ENCODE measurements around the gene C19orf73.
A peak's percentile ranks its signal among the peaks of the same experiment; 100 is the strongest.
"Not testable (repeated sequence)": the region's sequence is repeated elsewhere in the genome, so short reads cannot be mapped to it uniquely, and the experiment has no call there.

The C19orf73 gene

DNA sequence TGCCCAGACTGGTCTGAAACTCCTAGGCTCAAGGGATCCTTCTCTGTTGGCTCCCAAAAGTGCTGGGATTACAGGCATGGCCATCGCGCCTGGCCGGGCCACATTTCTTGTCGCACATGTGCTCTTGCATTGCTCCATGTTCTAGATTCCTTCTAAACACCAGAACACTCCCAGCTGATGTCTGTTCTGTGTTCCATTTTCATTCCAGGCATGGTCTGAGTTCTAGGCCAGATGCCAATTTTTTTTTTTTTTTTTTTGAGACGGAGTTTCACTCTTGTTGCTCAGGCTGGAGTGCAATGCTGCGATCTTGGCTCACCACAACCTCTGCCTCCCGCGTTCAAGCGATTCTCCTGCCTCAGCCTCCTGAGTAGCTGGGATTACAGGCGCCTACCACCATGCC, 2.9 kb upstream of the C19orf73 start:
- not testable (repeated sequence) for DNase-seq (ENCODE audit: low spot score)

DNA sequence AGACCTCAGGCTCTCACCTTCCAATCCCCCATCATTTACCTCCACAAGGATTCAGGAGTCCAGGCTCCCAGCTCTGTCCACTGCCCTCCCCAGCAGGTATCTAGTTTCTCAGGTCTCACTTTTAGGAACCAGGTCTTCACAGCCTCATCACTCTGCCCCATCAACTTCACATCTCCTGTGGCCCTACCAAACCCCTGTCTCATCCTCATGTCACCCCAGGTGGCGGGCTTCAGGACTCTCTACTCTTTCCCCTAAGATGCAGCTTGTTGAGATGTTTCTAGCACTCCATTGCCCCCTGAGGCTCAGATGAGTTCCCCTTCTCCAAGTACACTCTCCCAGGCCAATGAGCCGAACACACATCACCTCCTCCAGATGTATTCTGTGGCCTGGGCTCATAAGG, 1.9 kb upstream of the C19orf73 start:
- DNase-seq (ENCODE audit: low spot score) = peak; percentile 49

DNA sequence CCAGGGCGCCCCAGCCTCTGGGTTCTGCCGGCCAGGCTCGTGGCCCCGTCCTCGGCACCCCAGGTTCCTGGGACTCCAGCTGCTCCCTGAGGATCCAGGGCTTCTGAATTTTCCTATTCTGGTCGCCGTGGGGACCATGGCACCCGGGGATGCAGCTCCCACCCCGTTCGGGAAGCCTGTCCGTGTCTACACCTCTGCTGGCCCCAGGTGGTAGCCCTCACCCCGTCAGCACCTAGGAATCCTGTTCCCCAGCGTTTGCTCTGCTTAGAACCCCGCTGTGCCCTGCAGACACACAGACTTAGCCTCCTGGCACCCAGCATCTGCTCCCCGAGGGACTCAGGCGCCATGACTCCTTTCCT, 1.4 kb upstream of the C19orf73 start:
- DNase-seq (ENCODE audit: low spot score) = no peak

DNA sequence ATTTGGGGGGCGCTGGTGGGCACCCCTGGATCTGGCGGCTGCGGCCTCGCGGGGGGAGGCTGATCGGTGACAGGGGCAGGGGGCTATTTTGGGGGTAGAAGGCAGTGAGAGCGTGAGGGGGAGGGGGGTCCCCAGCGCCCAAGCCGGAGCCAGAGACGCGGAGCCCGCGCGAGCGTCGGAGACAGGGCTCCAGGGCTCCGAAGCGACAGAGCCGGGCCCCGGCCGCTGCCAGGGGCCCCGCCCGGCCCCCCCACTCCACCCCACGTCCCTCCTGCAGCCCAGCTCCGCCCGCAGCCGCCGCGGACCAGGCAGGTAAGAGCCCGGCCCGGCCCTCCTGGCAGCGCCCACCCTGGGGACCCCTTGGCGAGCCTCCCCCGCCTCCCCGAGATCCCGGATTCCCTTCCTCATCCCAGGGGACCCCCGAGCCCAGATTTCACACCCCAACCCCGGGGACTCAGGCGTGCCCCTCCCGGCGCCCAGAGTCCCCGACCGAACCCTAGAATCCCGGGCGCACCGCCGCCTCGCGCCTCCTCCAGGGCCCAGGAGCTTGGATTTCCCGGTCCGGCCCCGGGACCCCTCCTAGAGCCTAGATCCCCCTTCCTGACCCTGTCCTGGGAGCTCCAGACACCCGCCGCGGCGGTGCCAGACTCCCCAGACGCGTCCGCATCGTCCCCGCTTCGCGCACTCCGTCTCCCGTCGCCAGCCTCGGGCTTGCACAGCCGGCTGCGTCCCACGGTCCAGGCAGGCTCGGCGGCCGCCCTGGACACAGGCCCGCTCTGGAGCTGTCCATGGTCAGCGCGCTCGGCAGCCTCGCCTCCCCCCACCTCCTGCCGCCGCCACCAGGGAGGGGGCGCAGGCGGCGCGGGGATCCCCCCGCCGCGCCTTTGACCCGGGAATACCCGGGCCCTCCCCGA, 725 bp upstream of the C19orf73 start, which contains the start of gene PPFIA3:
Gene PPFIA3, plus strand, starts transcription at position 134 of the 914 bp plus-strand sequence. CDS start 8,330 bp downstream, outside the sequence.
- peak; percentile 41 for DNase-seq (ENCODE audit: low spot score)

DNA sequence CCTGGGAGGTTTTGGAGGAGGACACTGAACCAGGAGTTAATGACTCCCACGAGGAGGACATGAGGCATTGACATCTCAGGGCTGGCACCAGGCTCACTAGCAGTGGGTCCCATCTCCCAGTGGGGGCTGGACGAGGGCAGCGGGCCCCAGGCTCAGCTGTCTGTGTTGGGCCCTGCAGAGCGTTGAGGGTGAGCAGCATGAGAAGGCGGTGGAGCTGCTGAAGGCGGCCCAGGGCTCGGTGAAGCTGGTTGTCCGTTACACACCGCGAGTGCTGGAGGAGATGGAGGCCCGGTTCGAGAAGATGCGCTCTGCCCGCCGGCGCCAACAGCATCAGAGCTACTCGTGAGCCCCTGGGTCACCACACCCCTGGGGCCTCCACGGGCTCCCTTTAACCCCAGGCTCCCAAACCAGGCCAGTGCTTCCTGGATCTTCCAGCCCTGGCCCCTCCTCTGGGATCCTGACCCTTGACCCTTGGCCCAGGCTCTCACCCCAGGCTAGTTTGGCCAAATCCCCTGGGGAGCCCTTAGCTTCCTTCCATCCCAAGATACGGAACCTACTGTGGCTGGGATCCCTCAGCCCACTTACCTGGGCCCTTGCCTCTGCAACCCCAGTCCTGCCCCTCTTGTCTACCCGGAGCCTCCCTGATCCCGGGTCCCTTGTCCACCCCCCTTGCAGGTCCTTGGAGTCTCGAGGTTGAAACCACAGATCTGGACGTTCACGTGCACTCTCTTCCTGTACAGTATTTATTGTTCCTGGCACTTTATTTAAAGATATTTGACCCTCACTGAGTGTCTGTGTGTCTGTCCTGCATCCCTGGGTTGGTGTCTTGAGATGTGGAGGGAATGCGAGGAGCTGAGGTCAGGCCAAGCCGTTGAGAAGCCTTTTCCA, 1.0 kb downstream of the C19orf73 start:
- DNase-seq (ENCODE audit: low spot score) = no peak

DNA sequence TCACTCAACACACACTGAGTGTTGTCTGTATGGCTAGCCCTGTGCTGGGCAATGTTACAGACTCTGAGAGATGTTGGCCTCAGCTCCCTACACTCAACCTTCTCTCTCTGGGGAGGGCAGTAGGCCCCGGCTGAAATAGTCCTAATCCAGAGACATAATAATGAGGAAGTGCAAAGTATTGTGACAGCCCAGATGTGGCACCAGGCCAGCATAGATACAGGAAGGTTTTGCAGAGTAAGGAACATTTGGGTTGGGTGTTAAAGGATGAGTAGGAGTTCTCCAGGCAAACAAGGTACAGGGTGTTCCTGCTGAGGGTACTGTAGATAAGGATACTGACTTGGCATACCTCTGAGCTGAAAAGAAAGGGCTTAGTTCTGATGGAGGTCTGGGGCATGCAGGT, 2.4 kb downstream of the C19orf73 start:
- peak; percentile 50 for DNase-seq (ENCODE audit: low spot score)

DNA sequence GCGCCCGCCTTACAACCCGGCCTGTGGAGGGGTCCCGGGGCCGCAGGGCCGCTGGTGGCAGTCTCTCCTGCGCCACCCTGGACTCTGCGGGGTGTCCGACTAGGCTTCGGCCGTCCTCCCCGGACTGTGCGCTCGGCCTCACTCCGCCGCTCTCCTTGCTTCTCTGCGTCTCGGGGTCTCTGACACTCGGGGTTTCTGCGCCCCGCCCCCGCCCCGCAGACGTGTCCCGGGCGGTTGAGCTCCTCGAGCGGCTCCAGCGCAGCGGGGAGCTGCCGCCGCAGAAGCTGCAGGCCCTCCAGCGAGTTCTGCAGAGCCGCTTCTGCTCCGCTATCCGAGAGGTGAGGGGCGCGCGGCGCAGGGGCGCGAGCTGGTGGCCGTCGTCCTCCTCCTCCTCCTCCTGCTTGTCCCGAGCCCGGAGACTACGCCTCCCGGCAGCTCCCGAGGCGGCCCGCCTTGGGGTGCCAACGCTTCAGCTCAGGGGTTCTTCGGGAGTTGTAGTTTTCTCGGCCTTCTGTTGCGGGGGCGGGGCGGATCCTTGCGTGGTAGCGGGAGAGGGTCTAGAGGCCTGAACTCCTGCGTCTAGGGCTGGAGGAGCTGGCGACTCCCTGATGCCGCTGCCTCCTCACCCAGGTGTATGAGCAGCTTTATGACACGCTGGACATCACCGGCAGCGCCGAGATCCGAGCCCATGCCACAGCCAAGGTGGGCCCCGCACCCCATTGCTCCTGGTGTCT, 4.1 kb downstream of the C19orf73 start:
- DNase-seq (ENCODE audit: low spot score) = no peak

DNA sequence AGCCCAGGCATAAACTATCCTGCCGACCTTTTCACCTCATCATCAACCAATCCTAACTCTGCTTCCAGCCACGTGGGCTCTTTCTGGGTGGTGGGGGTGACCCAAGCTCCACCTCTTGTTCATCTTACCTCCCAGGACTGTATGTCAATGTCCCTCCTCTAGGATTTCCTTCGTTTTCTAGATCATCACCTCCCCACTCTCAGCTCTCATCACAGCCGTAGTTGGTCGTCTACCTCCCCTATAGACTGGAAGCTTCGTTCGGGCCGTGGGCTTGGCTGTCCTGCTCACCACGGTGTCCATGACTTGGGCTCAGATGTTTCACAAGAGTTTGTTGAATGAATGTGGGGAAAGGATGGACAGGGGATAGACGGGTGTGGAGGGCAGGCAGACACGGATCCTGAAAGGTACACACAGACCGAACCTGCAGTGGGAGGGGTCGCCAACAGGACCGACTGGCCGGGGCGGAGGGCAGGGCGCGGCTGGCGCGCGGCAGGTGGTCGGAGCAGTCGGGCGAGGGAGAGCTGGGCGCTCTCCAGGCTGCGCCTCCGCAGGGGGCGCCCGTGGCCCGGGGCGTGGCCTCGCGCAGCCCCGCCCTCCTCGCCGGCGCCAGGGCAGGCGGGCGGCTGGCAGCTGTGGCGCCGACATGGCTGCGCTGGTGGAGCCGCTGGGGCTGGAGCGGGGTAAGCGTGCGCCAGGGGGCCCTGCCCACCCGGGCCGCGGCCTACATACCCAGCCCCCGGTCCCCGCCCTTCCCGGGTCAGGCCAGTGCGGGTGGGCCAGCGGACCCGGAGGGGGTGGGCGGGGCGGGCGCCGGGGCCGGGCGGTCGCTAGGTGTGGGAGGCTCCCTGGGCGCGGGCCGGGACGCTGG, 4.9 kb downstream of the C19orf73 start, which contains the start of gene LIN7B:
Gene LIN7B, plus strand, starts transcription at position 609 of the 868 bp plus-strand sequence. Its CDS starts 35 bp downstream, at position 644.
- peak; percentile 85 for DNase-seq (ENCODE audit: low spot score)

DNA sequence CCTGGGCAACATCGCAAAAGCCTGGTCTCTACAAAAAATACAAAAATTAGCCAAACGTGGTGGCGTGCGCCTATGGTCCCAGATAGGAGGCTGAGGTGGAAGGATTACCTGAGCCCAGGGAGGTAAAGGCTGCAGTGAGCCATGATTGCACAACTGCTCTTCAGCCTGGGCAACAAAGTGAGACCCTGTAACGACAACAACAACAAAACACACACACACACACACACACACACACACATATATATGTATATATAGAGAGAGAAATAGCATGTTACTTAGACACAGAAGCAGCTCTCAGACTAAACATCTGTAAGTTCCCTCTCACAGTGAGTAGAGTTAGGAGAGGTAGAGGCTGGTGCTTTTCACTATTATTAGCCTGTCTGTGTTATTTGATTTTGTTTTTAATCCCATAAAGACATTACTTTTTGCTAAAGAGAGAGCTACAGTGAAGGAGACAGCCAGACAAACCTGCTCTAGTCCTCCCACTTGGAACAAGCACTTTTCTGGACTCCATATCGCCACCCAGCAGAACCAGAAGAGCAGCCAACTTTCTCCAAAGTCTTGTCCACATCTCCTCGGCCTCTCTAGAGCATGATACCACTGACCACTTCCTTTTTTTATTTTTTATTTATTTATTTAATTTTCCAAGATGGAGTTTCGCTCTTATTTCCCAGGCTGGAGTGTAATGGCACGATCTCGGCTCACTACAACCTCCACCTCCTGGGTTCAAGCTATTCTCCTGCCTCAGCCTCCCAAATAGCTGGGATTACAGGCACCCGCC, 7.5 kb downstream of the C19orf73 start:
- no peak for DNase-seq (ENCODE audit: low spot score)

DNA sequence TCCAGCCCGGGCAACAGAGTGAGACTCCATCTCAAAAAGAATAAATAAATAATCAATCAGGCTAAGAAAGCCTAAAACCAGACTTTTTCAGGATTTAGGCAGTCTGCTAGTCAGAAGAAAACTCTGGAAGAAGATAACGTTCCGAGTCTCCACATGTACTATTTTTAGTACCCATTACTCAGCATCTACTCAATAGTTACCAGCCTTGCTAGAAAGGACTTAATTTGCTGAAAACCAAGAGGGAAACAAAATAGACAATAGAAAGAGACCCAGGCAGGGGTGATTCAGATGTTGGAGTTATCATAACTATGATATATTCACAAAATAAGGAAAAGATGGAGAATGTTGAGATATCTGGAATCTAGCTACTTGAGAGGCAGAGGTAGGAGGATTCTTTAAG, 8.4 kb downstream of the C19orf73 start:
- no peak for DNase-seq (ENCODE audit: low spot score)

DNA sequence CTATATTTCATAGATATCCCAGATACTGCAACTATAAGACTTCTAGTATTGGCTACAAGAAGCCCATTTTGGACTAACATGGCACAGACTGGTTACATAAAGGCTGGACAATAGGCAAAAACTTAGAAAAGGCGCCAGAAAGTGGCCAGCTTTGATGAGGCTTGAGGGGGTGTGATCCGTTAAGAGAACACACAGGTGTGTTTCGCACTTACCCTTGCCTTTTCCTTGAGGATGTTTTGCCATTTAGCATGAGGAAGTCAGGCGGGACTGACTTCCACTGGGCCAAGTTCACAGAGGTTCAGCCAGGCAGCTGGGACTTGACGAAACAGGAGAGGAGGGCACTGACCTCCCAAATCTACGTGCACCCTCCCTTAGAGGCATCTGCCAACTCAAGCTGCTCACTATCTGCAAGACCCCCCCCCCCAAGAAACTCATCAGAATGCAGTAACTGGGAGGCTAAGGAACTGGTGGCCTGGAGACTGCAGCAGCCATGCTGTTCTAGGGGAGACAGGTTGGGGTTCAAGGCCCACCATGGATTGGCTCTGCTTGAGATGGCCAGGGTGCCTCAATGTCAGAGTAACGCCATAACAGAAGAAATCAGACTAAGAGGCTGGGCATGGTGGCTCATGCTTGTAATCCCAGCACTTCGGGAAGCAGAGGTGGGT, 9.2 kb downstream of the C19orf73 start:
- no peak for DNase-seq (ENCODE audit: low spot score)

DNA sequence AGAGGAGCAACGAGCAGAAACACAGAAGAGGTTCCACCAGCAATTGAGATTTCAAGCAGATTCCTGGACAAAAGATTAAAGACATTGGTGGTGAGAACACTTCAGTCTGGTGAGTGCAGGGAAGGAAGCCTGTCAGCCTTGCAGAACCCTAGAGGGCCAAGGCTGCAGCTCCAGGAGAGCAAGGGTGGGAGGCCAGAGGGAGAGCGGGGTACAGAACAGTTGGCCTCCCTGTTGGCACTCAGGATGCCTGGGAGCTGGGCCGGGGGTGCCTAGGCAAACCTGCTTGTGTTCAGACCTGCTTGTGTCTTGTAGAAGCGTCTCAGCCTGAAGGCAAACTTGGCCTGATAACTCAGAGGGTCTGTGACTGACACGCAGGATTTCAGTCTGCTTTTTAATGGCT, 9.9 kb downstream of the C19orf73 start:
- DNase-seq (ENCODE audit: low spot score) = no peak

DNA sequence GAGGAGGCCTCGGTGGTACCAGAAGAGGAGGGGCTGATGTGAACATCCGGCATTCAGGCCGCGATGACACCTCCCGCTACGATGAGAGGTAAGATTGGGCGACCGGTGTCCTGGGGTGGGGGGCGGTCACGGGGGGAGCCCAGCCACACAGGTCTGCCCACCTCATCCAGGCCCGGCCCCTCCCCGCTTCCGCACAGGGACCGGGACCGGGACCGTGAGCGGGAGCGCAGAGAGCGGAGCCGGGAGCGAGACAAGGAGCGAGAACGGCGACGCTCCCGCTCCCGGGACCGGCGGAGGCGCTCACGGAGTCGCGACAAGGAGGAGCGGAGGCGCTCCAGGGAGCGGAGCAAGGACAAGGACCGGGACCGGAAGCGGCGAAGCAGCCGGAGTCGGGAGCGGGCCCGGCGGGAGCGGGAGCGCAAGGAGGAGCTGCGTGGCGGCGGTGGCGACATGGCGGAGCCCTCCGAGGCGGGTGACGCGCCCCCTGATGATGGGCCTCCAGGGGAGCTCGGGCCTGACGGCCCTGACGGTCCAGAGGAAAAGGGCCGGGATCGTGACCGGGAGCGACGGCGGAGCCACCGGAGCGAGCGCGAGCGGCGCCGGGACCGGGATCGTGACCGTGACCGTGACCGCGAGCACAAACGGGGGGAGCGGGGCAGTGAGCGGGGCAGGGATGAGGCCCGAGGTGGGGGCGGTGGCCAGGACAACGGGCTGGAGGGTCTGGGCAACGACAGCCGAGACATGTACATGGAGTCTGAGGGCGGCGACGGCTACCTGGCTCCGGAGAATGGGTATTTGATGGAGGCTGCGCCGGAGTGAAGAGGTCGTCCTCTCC, 11.1 kb downstream of the C19orf73 start:
- no peak for DNase-seq (ENCODE audit: low spot score)

DNA sequence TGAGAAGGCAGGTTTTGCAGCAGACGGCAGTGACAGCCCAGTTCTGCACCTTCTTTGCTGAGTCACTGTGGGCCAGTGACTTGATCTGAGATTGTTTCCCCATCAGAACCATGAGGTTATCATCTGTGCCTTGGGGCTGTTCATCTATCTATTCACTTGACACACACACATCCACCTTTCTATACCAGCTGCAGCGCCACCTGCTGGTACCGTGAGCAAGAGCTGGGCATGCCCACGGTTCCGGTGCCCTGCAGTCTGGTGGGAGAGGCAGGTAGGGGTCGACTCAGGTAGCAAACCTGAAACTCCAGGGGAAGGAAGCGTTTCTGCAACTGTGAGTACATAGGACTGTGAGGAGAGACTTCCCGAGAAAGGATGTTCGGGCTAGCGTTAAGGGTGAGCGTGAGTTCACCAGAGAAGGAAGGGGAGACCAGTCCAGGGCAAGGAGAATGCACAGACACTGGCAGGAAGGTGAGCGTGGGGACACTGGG, 12.3 kb downstream of the C19orf73 start:
- DNase-seq (ENCODE audit: low spot score) = peak; percentile 79

DNA sequence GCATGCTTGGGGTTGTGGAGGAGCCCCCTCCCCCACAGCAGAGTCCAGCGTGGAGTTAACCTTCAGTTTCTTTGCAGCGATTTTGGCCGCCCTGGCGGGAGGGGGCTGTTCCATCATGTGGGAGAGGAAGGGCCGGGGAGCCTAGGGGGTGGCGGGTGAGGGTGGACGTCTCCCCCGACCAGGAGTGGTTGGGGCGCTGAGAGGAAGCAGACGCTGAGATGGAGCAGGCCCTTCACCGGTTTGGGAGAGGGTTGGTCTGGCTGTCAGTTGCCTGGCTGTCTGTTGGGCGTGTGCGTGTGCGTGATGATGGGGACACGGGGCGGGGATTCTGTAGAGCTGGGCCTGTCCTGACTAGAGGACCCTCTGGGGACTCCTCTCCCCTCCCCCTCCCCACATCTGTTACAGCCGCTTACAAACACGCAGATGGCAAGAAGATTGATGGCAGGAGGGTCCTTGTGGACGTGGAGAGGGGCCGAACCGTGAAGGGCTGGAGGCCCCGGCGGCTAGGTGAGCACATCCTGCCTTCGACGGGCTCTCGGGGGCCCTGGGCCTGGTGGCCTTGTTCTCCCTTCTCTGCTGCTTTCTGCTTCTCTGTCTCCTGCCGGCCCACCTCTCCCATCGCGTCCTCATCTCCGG, 14.6 kb downstream of the C19orf73 start:
- DNase-seq (ENCODE audit: low spot score) = no peak

DNA sequence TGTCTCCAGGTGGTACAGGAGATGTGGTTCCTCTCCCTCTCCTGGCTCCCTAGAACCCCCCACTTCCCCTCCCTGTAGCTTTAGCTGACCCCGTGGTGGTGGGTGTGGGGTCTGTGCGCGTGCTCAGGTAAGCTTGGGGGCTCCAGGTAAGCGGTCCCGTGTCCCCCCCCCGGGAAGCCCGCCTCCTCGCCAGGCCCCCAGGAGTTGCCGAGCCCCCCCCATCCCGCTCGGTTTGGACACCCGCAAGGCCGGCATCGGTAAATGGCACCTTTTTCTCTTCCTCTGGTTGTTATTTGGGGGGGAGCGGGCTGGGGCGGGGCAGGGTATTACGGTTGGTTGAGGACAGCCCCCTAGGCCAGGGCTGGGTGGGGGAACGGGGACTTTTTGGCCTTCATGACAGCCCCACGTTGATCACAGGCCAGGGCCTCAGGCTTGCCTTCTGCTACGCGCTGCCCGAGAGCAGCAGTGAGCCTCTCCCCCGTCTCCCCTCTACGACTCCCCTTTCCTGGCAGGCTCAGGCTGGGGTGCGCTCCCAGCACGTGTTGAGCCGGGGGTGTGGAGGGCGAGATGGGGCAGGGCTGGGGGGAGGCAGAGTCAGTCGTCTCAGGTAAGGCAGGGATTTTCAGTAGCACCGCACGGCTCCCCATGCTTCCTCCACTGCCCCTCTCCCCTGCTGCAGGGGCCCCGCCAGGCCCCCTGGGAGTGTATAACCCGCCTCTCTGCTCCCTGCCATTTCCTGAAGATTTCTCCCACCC, 15.4 kb downstream of the C19orf73 start:
- no peak for DNase-seq (ENCODE audit: low spot score)

DNA sequence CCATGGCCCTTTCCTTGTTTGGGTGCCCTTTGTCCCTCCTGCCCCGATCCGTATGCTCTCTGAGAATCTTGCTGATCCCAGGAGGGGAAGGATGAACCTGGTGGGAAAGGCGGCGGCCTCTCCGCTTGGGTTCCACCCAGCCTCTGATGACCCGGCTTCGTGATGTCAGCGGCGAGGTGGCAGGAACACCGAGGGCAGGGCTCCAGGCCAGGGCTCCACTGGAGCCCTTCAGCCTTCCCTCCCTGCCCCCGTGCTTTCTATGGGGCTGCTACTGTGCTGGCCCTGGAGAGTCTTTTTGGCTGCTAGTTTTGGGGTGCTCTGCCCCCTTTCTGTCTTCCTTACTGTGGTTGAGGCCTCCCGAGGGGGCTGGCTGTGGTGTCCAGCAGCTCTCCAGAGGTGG, 16.6 kb downstream of the C19orf73 start:
- DNase-seq (ENCODE audit: low spot score) = no peak
